ENCODE data around the gene MAPK7. TPM values are rescaled to one million over a fixed set of nuclear protein-coding genes. Genes with fewer than 3 reads are reported as not detected.

Gene MAPK7
- total and polyA plus RNA-seq, 9 of the 15 experiments (the other 6 are each of a cell fraction or from before 2014, with no cell fraction given): 0.46 to 7.5 (median 2.5) TPM

- no peak for DNase-seq (ENCODE audit: extremely low read depth in 1 of 4, low spot score in 3 of 4)
- BruUV-seq (replicated peaks): no TSS peak
- no peak within 1 kb of the TSS for H3K27ac ChIP-seq (ENCODE audit: extremely low read depth, low read depth, low read length)
- H3K4me1 ChIP-seq (replicated peaks in 1 of 2; ENCODE audit: control insufficient read depth in 2 of 2, insufficient read depth in 2 of 2, low read length in 2 of 2): peaks cover 3 to 27% of the 10 kb centered on the region in 2 experiments; a peak in 4 of 5 replicates
- H3K9ac ChIP-seq (ENCODE audit: insufficient read depth in 1 of 2, low read depth in 2 of 2, low read length in 2 of 2): peak within 1 kb of the TSS in 1 of 2 experiments; percentile 26; a peak in 1 of 4 replicates
- in situ Hi-C loops (cut with MboI) (no loop called here), intact Hi-C loops (cut with micrococcal nuclease) (no loop called here)
- ChIA-PET CTCF (ENCODE audit: low intra/inter-chr PET ratio) (no interaction called here), POLR2A (interaction anchor here (1.9 kb wide), 1 partner anchor 9 kb away, joined by 9 read pairs; the partner anchor contains the start of gene MAPK7)
- H3K9me1 ChIP-seq (ENCODE audit: control insufficient read depth, insufficient read depth, low read length): no peaks in the 10 kb centered on the region
- H3K4me2 ChIP-seq (ENCODE audit: insufficient read depth, low read length): no peak within 1 kb of the TSS
- H3K4me3 ChIP-seq: no peak within 1 kb of the TSS
- no peak within 1 kb of the TSS for H2AFZ ChIP-seq (ENCODE audit: low read depth, low read length)
- H3K27me3 ChIP-seq (ENCODE audit: control insufficient read depth in 2 of 2, insufficient read depth in 2 of 2, low read length in 2 of 2): no peaks in the 10 kb centered on the region
- TF ChIP-seq STAG1 (CRISPR knock-in tag; IDR thresholded peaks at IDR 0.05; ENCODE audit: borderline replicate concordance): no peak
- TF ChIP-seq ATF3 (IDR thresholded peaks at IDR 0.05): no peak
- no peak for TF ChIP-seq ATF3 (CRISPR knock-in tag; conservative IDR thresholded peaks at IDR 0.05)
- no peak for TF ChIP-seq LEF1 (IDR thresholded peaks at IDR 0.05)
- TF ChIP-seq ZNF311 (CRISPR knock-in tag; IDR thresholded peaks at IDR 0.05): no peak
- no peak for TF ChIP-seq ILK (tag; IDR thresholded peaks at IDR 0.05; ENCODE audit: borderline replicate concordance, low read depth)
- TF ChIP-seq POLR3A (IDR thresholded peaks at IDR 0.05; ENCODE audit: borderline replicate concordance, extremely low read depth, insufficient read depth, insufficient read length): no peak
- TF ChIP-seq HCFC1 (IDR thresholded peaks at IDR 0.05; ENCODE audit: low read depth, low read length): no peak
- TF ChIP-seq ZNF589 (CRISPR knock-in tag; IDR thresholded peaks at IDR 0.05; ENCODE audit: low read depth): 0 out of 2 replicates have a peak, but pooled peaks have one; percentile 47
- TF ChIP-seq KLF13 (tag; IDR thresholded peaks at IDR 0.05; ENCODE audit: borderline replicate concordance, low read depth): no peak
- 0 out of 2 replicates have a peak, but pooled peaks have one; percentile 19 for TF ChIP-seq ATF4 (CRISPR knock-in tag; IDR thresholded peaks at IDR 0.05)
- no peak for TF ChIP-seq ZBTB9 (CRISPR knock-in tag; IDR thresholded peaks at IDR 0.05)
- TF ChIP-seq DDX20 (tag; IDR thresholded peaks at IDR 0.05; ENCODE audit: low read depth): no peak
- no peak for TF ChIP-seq TEAD2 (tag; IDR thresholded peaks at IDR 0.05)
- 0 out of 2 replicates have a peak, but pooled peaks have one; percentile 31 for TF ChIP-seq ZNF766 (CRISPR knock-in tag; conservative IDR thresholded peaks at IDR 0.05)
- FAIRE-seq: no peak
- H4K20me1 ChIP-seq (replicated peaks; ENCODE audit: control insufficient read depth, insufficient read depth, low read length): no peaks in the 10 kb centered on the region
- H3K9me3 ChIP-seq (replicated peaks; ENCODE audit: control insufficient read depth, insufficient read depth, low read depth, low read length): no peaks in the 10 kb centered on the region
- 28% methylated on average over 6 of the region's 22 CpGs for WGBS (ENCODE audit: insufficient coverage, low coverage, missing lambda C conversion rate)
- H3K79me2 ChIP-seq (ENCODE audit: control insufficient read depth, insufficient read depth, low read length): no peaks in the 10 kb centered on the region
- H3K36me3 ChIP-seq (ENCODE audit: control insufficient read depth, insufficient read depth, low read length): no peaks in the 10 kb centered on the region; the same call in 1 of the 3 replicates
- ATAC-seq: peak; percentile 50
Measured at GRCh38 chr17:19386974-19387920, 8.9 kb downstream of the MAPK7 start, which contains the start of gene MFAP4. Gene MFAP4 (minus strand): TSS chr17:19387190. CDS start chr17:19387155, 35 bp downstream.

Data from K562 (cell line).